ENCODE measurements around the gene PANK4.
"Not testable (repeated sequence)": the region's sequence is repeated elsewhere in the genome, so short reads cannot be mapped to it uniquely, and the experiment has no call there.

The PANK4 gene

GRCh38 chr1:2558420-2558819 is 32.0 kb upstream of the PANK4 start:
- DNase-seq: no peak

- DNase-seq: no peak
Observed at GRCh38 chr1:2557482-2558400, 31.3 kb upstream of the PANK4 start.

- DNase-seq: peak; percentile 59
Observed at GRCh38 chr1:2556678-2557481, 30.5 kb upstream of the PANK4 start.

DNA sequence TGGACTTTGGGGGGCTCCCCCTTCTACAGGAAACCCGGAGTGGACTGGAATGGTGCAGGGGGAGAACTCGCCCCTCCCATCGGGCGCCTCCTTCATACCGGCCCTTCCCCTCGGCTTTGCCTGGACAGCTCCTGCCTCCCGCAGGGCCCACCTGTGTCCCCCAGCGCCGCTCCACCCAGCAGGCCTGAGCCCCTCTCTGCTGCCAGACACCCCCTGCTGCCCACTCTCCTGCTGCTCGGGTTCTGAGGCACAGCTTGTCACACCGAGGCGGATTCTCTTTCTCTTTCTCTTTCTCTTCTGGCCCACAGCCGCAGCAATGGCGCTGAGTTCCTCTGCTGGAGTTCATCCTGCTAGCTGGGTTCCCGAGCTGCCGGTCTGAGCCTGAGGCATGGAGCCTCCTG is 29.9 kb upstream of the PANK4 start, which contains the start of gene TNFRSF14:
Gene TNFRSF14 (plus strand): TSS at position 95 of the 401 bp plus-strand sequence. CDS start 294 bp downstream, at position 389.
- DNase-seq: peak; percentile 82

DNA sequence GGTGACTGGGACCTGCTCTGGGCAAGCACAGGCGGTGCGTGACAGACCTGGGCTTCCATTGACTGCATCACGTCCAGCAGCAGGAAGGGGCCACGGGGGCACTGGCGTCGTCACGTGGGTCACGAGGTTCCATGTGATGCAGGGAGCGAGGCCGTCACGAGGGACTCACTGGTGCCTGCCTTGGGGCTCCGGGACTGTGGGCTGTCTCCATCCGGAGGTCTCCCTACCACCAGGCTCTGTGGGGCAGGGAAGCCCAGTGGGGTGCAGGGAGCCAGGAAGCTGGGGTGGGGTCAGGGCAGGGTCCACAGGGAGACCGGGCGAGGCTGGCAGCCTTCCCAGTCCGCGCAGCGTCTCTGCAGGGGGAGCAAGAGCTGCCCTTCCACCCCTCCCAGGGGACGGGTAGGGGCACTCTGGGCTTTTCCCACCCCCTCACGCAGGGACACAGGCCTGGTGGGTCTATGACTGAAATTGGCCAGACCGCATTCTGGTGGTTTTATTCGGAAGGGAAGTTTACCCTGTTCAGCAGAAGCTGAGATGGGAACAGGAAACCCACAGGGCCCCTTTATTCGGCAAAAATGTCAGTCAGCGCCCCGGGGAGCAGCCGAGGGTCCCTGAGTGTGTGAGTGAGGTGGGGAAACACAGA is 29.4 kb upstream of the PANK4 start:
- DNase-seq: peak; percentile 75

DNA sequence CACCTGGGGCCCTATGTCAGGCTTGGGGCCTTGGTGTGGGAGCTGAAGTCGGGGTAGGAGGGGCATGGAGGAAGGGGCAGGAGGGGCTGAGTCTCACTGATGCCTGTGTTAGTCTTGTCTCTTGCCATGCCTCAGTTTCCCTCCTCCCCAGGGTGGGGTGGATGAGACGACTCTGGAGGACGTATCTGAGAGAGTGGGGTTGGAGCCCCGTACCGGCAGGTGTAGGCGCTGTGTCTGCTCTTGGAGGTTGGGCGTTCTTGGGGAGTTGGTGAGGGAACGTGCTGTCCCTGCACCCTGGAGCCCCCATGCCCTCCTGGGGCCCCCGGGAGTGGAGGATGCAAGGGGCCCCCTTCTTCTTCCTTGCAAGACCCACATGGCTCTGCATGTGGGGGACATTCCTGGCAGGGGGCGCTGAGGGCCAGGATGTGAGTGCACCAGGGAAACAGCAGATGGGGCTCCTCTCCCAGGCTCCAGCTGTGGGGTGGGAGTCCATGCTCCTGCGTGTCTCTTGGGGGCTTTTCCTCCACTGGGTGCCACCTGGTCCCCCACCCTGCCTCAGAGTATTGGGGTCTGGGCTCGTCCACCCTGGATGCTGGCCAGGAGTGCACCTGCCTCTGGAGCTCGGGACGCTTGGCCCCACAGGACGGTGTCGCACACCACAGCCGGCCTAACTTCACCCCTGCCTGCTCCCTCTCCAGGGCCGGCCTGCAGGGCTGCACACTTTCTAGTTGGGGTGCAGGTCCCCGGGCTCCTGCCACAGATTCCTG is 28.4 kb upstream of the PANK4 start:
- peak; percentile 62 for DNase-seq

GRCh38 chr1:2553871-2554620 is 27.6 kb upstream of the PANK4 start:
- no peak for DNase-seq

- DNase-seq: not testable (repeated sequence)
Observed at GRCh38 chr1:2553076-2553475, 26.7 kb upstream of the PANK4 start.

GRCh38 chr1:2552189-2552588 is 25.8 kb upstream of the PANK4 start:
- DNase-seq: no peak

DNA sequence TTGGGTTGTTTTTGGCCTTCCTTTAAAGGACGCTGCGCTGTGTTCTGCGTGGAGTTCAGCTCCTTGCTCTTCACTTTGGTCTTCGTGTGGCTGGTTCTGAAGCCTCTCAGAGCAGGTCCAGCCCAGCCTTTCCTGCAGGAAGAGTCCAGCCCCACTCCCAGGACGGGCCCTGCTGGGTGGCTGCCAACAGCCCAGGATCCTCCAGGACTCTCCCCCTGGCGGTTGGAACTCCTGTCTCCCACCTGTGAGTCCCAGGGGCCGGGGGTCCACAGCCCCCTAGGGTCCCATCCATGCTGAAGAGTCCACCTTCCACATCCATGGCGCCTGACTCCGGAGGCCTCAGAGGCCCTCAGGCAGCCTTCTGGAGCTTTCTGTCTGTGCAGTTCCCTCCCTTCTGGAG is 25.1 kb upstream of the PANK4 start:
- not testable (repeated sequence) for DNase-seq

- not testable (repeated sequence) for DNase-seq
Observed at GRCh38 chr1:2550309-2550861, 24.0 kb upstream of the PANK4 start.

GRCh38 chr1:2549367-2550029 is 23.1 kb upstream of the PANK4 start:
- DNase-seq: not testable (repeated sequence)

GRCh38 chr1:2548068-2548589 is 21.7 kb upstream of the PANK4 start:
- peak; percentile 88 for DNase-seq

- DNase-seq: peak; percentile 59
Observed at GRCh38 chr1:2547210-2548067, 21.0 kb upstream of the PANK4 start.

DNA sequence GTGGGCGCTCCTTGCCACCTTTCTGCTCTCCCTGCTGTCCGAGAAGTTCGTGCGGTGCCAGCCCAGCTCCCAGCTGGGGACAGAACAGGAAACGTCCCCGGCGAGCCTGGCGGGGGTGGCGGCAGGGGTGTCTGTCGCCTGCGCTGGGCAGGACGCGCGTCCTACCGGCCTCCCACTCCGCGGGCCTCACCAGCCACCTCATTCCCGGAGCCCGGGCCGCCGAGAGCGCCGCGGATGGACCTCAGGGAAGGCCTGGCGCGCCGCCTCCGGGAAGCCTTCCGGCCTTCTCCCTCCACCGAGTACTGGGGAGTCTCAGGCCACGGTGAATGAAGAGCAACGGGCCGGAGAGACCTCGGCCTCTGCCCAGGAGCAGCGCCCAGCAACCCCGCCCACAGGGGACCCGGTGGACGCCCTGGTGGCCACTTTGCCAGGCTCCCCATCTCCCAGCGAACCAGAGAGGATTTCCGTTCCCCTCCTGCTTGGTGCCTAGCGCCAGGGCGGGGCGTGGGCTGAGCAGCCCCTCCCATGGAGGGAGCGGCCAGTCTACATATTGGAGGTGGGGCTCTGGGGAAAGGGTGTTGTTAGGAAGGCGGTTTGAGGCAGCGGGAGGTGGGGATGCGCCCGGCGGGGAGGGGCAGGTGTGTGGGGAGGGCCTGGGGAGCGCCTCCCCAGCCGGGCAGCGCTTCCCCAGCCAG is 20.3 kb upstream of the PANK4 start:
- peak; percentile 91 for DNase-seq

DNA sequence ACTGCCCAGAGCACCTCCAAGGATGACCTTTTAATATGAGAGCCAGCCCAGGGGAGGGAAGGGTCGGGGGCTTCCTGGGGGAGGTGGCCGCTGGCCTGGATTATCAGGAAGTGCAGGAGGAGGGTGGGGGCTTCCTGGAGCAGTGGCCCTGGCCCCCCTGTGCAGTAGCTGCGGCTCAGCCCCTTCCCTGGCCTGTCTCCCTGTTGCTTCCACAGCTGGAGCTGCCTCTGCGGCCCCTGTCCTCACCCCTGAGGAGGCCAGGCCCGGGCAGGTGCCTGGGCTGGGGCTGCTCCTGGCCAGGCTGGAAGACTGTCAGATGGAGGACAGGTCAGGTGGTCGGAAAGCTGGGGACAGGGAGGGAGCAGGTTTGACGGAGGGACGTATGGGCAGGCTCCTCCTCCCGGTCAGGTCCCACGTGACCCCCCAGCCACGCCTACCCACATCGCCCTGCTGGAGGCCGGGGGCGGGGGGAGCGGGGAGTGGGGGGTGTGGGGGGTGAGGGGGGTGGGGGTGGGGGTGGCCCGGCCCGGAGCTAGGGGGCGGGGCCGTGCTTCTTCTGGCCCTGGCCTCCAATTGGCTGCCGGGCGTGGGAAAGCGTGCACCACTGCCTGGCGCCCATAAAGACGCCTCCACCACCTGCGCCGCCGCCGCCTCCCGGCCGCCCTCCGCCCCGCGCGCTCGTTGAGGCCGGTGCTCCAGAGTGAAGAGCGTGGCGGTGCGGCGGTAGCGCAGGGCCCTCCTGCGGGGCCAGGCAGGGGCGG is 19.5 kb upstream of the PANK4 start:
- DNase-seq: peak; percentile 94

GRCh38 chr1:2544875-2545640 is 18.7 kb upstream of the PANK4 start:
- no peak for DNase-seq

Data from CD4-positive, alpha-beta T cell treated with Interleukin-10 for 1 hour (primary cell).